GM18951 (cell line): ENCODE data around the gene ZSCAN1.

Experiments used
- POLR2A ChIP-seq: IDR thresholded peaks from 4 replicates; pipeline ENCODE4 v1.6.1; 2011; ENCODE audit warnings: mild to moderate bottlenecking; ENCODE audit not compliant: insufficient read length, insufficient read depth; ENCODE audit errors: extremely low read depth
- in situ Hi-C: fragments of 300-500 bp; cut with MboI; formaldehyde crosslinking; loops from one replicate; pipeline ENCODE4 v1.12.0; 2022; ENCODE audit warnings: low sequenced_read_pairs, mixed read lengths, inconsistent platforms; ENCODE audit not compliant: unreplicated experiment

The ZSCAN1 gene

GRCh38 chr19:58021541-58022282 is 12.1 kb upstream of the ZSCAN1 start:
- no peak for TF ChIP-seq POLR2A
- in situ Hi-C loops = no loop called here

- no peak for TF ChIP-seq POLR2A
- in situ Hi-C loops = no loop called here
Observed at GRCh38 chr19:58022283-58022660, 11.6 kb upstream of the ZSCAN1 start.

GRCh38 chr19:58024661-58025060 is 9.2 kb upstream of the ZSCAN1 start:
- in situ Hi-C loops = no loop called here
- no peak for TF ChIP-seq POLR2A

- in situ Hi-C loops = no loop called here
- TF ChIP-seq POLR2A = no peak
Observed at GRCh38 chr19:58034477-58034793, 610 bp downstream of the ZSCAN1 start.

- in situ Hi-C loops = no loop called here
Observed at GRCh38 chr19:58035863-58036262, 2.0 kb downstream of the ZSCAN1 start.

GRCh38 chr19:58037927-58038687 is 4.3 kb downstream of the ZSCAN1 start:
- in situ Hi-C loops = no loop called here
- no peak for TF ChIP-seq POLR2A

More at GRCh38 chr19:58035863-58036262, 2.0 kb downstream of the ZSCAN1 start:
- TF ChIP-seq POLR2A = no peak

- in situ Hi-C loops = no loop called here
- TF ChIP-seq POLR2A = no peak
Observed at GRCh38 chr19:58038688-58039204, 4.9 kb downstream of the ZSCAN1 start.

- in situ Hi-C loops = no loop called here
- no peak for TF ChIP-seq POLR2A
Observed at GRCh38 chr19:58040751-58041525, 7.1 kb downstream of the ZSCAN1 start.

- no peak for TF ChIP-seq POLR2A
- in situ Hi-C loops = no loop called here
Observed at GRCh38 chr19:58042495-58043340, 8.9 kb downstream of the ZSCAN1 start.

GRCh38 chr19:58044391-58044790 is 10.6 kb downstream of the ZSCAN1 start:
- in situ Hi-C loops = no loop called here
- TF ChIP-seq POLR2A = no peak

GRCh38 chr19:58044886-58045285 is 11.1 kb downstream of the ZSCAN1 start:
- no peak for TF ChIP-seq POLR2A
- in situ Hi-C loops = no loop called here

GRCh38 chr19:58045411-58046050 is 11.7 kb downstream of the ZSCAN1 start:
- in situ Hi-C loops = no loop called here
- TF ChIP-seq POLR2A = no peak

- in situ Hi-C loops = no loop called here
- TF ChIP-seq POLR2A = no peak
Observed at GRCh38 chr19:58046856-58047255, 13.0 kb downstream of the ZSCAN1 start.
